Liver (tissue), 3 donors: ENCODE results near the gene ZBTB7A.

Experiments
- CTCF ChIP-seq: fragments of 150-350 bp; IDR thresholded peaks from 2 replicates; pipeline ENCODE4 v1.5.1; 2017; ENCODE audit warnings: improper control_type of control experiment, low read depth, low read length; ENCODE audit not compliant: missing input control
- FOXA2 ChIP-seq: IDR thresholded peaks from 2 replicates; pipeline ENCODE4 v1.6.1; 2016; ENCODE audit warnings: antibody characterized with exemption
- GABPA ChIP-seq, 2 donors: IDR thresholded peaks in 1 of 2; conservative IDR thresholded peaks in 1 of 2; 2 replicates each; pipeline ENCODE4 v1.6.1; 2016; ENCODE audit warnings: antibody characterized with exemption in 2 of 2, mild to moderate bottlenecking in 1 of 2, moderate library complexity in 1 of 2
- RAD21 ChIP-seq, 2 donors: IDR thresholded peaks; 2 replicates each; pipeline ENCODE4 v1.6.1; 2016; ENCODE audit warnings: antibody characterized with exemption in 2 of 2, mild to moderate bottlenecking in 2 of 2
- REST ChIP-seq: IDR thresholded peaks from 2 replicates; pipeline ENCODE4 v1.6.1; 2016; ENCODE audit warnings: antibody characterized with exemption, mild to moderate bottlenecking
- SP1 ChIP-seq: IDR thresholded peaks from 2 replicates; pipeline ENCODE4 v1.6.1; 2018; ENCODE audit warnings: antibody characterized with exemption, mild to moderate bottlenecking
- YY1 ChIP-seq: IDR thresholded peaks from 2 replicates; pipeline ENCODE4 v1.6.1; 2016; ENCODE audit warnings: antibody characterized with exemption, mild to moderate bottlenecking
- donor health status: healthy.
- donor health status: healthy.

GRCh38 chr19:4010808-4011110, 55.9 kb downstream of the ZBTB7A start:
- no peak for TF ChIP-seq CTCF
- TF ChIP-seq RAD21 (IDR thresholded peaks at IDR 0.05) = no peak
- TF ChIP-seq YY1 = no peak
- no peak for TF ChIP-seq FOXA2
- no peak for TF ChIP-seq REST
- no peak for TF ChIP-seq SP1
- no peak for TF ChIP-seq GABPA (IDR thresholded peaks at IDR 0.05 in 1 of 2, conservative IDR thresholded peaks at IDR 0.05 in 1 of 2)
